Gastroesophageal sphincter (tissue), 3 donors: Measurements from ENCODE around the gene PHAF1.

ENCODE experiments used
- POLR2A ChIP-seq, 2 donors: fragments of 450-650 bp; IDR thresholded peaks; one replicate each; pipeline ENCODE4 v1.6.1; 2017; ENCODE audit warnings: antibody characterized with exemption in 2 of 2, mild to moderate bottlenecking in 2 of 2, moderate library complexity in 1 of 2
- TF ChIP-seq, protein P1 (sequence below), 4 experiments: fragments of 200-600 bp in 2 of 4; fragments of 450-650 bp in 2 of 4; sonication (generic) in 1 of 4; IDR thresholded peaks; one replicate each; pipeline ENCODE4 v1.5.1; 2017 to 2019; ENCODE audit warnings: antibody characterized with exemption in 4 of 4, mild to moderate bottlenecking in 2 of 4, moderate library complexity in 2 of 4

DNA sequence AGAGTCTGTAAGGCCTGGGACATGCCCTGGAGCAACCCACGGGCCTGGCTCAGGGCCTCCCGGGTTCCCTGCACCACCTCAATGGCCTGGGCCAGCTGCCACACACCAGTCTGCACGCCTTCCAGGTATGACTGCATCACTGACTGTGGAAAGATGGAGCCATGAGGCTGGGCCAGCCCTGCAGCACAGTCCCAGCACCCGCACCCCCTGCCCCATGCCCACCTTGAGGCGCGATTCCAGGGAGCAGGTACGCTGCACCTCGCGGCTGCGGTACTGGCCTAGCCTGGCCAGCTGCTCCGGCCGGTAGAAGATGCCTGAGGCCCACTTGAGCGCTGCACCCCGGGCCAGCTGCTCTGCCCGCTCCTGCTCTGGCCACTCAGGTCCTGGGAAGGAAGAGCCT, 79.1 kb downstream of the PHAF1 start:
- TF ChIP-seq, protein P1, sequence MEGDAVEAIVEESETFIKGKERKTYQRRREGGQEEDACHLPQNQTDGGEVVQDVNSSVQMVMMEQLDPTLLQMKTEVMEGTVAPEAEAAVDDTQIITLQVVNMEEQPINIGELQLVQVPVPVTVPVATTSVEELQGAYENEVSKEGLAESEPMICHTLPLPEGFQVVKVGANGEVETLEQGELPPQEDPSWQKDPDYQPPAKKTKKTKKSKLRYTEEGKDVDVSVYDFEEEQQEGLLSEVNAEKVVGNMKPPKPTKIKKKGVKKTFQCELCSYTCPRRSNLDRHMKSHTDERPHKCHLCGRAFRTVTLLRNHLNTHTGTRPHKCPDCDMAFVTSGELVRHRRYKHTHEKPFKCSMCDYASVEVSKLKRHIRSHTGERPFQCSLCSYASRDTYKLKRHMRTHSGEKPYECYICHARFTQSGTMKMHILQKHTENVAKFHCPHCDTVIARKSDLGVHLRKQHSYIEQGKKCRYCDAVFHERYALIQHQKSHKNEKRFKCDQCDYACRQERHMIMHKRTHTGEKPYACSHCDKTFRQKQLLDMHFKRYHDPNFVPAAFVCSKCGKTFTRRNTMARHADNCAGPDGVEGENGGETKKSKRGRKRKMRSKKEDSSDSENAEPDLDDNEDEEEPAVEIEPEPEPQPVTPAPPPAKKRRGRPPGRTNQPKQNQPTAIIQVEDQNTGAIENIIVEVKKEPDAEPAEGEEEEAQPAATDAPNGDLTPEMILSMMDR (IDR thresholded peaks at IDR 0.05): no peak
- no peak for TF ChIP-seq POLR2A (IDR thresholded peaks at IDR 0.05)
